Endothelial cell of hepatic sinusoid (primary cell): ENCODE data around the gene PLPPR5.

Source experiments
- in situ Hi-C: cut with HindIII; loops from 2 replicates; pipeline ENCODE4 v1.10.0; 2017; ENCODE audit warnings: low sequenced_read_pairs

The PLPPR5 gene

DNA sequence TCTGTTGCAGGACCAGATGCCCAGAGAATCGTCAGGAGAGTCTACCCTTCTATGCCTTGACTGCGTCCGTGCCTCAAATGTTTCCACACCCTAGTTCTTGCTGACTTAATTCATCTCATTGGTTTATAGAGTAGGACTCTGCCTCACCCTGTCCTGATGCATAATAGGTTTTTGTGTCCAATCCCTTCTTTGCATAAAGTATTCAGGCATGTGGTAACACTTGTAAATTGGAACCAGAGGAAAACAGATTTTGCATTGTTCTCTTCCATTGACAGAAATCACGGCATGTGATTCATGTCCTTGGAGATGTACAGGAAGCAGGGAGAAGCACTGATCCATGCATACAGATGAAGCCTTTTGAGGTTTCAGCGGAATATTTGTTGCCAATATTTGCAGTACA is 29.5 kb downstream of the PLPPR5 start:
- in situ Hi-C loops = no loop called here

DNA sequence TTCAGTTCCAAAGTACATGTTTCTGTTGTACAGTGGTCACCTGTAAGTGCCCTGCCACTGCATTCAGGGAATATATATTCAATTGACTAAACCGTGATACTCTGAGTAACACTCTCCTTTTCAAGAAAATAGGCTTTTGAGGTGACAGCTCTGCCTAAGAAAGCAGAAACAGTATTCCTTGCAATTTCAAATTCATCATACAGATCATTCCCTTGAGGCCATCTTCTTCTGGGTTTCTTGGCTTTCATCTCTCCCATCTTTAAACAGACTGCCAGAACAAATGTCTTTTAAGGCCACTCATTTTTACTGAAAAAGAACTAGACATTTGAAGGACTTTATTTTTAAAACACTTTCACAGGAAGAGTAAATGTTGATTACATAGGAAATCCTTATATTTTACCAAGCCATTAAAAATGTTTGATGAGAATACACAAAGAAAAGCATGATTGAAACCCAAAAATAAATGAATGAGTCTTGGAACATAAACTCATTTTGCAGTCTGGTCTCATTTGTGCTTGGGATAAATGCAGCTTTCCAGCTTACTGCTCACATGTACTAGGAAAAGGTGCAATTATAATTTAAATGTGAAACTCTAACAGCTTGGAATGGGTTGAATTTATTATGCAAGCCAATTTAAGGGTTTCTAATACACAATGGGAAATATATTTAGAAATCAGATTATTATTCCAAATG is 34.7 kb downstream of the PLPPR5 start:
- in situ Hi-C loops = loop anchor here (5.0 kb wide), 1 partner anchor 37 kb away; no protein-coding TSS in a partner anchor

- in situ Hi-C loops = no loop called here
These were observed 37.5 kb downstream of the PLPPR5 start for GRCh38 chr1:98967122-98967521.

DNA sequence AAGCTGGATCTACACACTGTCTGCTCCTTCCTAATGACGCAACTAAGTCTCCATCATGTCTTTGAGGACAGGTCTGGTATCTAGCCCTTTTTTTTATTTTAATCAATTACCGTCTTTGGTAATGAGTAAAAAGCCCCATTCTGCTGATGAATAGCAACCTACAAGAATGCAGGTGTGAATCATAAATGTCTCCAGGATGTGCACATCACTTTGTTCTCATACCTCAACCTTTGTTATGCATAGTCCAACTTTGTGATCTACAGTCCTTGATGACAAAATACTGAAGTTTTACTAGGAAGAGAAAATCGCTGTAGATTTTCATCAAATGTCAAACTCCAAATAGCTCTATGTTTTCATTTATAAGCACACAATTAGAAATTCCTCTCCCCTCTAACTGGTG is 39.3 kb downstream of the PLPPR5 start:
- in situ Hi-C loops = no loop called here

DNA sequence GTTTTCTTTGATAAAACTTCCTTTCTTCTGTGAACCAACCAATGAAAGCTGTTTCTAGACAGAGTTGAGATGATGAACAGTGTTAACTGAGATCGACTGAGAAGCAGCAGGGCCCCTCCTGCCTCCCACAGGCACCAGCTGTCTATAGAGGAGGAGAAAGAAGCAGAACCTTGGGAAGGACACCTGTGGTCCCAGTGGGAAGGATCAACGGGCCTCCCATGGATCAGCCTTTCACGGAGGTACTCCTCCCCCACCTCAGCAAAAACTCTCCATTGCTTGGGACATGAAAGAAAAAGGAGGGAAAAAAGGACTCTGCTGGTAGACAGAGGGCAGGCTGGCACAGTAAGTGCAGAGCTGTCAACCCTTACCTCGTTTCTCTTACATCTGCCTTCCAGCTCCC is 40.5 kb downstream of the PLPPR5 start:
- in situ Hi-C loops = no loop called here

DNA sequence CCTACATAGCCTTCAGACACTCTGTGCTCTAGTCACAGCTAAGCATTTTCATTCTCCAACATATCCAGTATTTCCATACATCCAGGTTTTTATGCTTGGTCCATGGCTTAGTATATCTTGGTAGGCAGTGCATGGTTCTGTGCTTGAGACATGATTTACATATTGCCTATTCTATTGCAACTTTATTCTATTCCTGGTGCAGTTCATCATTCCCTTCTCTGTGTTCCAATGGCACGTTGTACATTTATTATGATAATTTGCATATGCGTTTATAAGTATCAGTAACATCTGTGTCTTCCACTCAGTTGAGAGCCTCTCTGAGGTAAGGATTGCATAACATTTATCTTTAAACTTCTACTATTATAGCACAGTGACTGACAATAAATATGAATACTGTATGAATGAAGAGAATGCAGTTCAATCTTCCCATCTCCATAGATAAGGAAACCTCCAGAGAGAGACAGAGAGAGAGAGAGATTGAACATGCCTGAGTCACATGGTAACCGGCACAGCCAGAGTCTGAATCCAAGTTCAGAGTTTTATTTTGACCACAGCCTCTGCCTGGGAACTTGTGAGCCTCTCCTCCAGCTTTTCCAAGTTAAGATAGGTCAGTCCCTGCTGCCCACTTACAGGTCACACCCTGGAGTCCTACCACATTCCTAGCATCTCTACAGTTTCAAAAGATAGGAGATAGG is 41.5 kb downstream of the PLPPR5 start:
- in situ Hi-C loops = no loop called here

DNA sequence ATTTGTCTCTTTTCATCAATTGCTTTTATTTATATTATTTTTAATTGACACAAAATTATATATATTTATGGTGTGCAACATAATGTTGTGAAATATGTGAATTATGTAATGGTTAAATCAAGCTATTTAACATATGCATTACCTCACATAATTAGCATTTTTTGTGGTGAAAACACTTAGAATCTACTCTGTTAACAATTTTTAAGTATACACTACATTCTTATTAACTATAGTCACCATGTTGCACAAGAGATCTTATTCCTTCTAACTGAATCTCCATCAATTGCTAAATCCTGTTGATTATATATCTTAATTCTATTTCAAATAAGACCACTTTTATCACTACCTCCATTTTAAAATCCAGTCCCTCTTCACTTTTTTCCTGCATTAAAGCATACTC is 42.5 kb downstream of the PLPPR5 start:
- in situ Hi-C loops = no loop called here

GRCh38 chr1:98949621-98950020 is 55.0 kb downstream of the PLPPR5 start:
- in situ Hi-C loops = no loop called here

DNA sequence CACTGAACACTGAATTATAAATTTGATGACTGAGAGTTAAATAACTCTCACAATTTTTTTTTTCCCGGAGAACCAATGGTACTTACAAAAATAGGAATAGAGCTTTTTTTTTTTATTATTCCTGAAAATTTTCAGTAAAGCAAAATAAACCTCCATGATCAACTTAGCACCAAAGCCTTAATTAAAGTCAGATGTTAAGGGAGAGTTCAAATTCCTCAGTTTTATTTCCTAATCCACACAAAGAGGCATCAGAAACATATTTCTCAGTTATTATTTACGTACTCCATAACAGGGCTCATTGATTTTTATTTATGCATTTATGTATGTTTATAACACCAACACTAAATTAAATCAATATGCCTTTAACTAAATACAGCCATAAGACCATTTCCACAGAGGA is 55.5 kb downstream of the PLPPR5 start:
- in situ Hi-C loops = no loop called here

DNA sequence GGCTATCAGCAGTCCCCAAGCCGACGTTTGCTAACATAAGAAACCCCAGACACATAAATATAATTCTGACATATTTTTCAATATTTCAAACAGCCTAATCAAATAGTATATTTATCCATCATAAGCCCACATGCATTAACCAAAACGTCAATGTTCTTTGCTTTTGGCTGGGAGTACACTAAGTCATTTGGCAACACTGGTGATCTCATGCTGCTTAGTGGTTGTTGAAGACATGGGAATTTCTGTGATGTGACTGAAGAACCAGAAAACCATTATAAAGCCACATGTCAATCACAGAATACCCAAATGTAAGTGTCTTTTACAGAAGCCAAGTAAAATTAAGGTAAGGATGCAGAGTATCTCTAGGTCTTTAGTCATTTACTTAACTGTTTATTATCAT is 57.6 kb downstream of the PLPPR5 start:
- in situ Hi-C loops = no loop called here

GRCh38 chr1:98940722-98941079 is 64.0 kb downstream of the PLPPR5 start:
- in situ Hi-C loops = no loop called here

- in situ Hi-C loops = no loop called here
These were observed 64.5 kb downstream of the PLPPR5 start for GRCh38 chr1:98940069-98940721.

- in situ Hi-C loops = no loop called here
These were observed 65.2 kb downstream of the PLPPR5 start for GRCh38 chr1:98939471-98939870.

GRCh38 chr1:98937347-98937746 is 67.3 kb downstream of the PLPPR5 start:
- in situ Hi-C loops = no loop called here

DNA sequence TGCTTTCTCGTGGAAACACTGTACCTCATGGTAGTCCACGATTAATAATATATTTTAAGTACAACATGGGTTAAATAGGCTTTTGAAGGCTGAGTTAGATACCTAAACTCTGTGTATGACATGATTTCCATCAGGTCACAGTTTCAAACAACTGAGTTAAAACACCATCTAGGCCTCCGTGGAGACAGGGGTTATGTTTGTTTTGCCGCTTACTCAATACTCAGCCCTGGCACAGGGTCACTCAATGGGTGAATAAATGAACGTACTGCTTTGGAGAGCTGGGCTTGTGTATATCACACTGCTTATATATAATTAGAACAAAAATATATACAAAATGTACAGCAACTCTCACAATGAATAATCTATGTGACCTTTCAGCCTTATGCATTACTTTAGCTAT is 72.5 kb downstream of the PLPPR5 start:
- in situ Hi-C loops = no loop called here

- in situ Hi-C loops = no loop called here
These were observed 73.4 kb downstream of the PLPPR5 start for GRCh38 chr1:98931128-98931835.

- in situ Hi-C loops = no loop called here
These were observed 75.2 kb downstream of the PLPPR5 start for GRCh38 chr1:98929437-98929836.

DNA sequence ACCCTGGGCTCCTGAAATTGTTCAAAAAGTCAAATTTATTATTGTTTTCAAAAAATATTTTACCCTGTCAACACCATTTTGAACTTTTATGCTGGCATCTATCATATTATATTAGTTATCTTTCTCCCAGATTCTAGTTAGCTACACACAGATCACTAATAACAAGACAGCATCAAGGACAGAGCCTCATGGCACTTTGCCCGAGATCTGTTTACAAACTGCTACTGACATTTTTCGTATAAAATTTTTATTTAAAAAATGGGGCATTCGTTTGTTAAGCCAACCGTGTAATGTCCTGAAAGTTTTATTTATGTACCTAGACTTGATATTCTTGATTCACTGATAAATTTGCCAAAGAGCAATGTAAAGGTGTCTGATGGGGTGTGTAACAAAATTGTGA is 78.1 kb downstream of the PLPPR5 start:
- in situ Hi-C loops = no loop called here

DNA sequence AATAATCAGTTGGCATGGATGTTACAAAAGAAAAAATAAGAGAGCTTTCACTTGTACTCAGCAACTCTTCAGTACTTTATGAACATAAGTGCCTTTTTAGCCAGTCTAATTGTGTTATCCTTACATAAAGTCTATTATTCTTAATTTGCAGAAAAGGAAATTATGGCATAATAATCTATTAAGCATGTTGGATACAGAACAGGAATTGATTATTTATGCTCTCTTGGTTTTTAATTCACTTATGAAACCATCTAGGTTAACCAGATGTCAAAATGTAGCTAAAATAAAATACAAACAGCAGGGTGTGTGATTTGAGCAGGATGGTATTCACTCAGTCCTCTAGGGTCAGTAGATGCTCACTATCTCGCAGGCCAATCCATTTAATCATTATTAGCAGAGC is 79.7 kb downstream of the PLPPR5 start:
- in situ Hi-C loops = no loop called here

GRCh38 chr1:98923667-98924066 is 81.0 kb downstream of the PLPPR5 start:
- in situ Hi-C loops = no loop called here

DNA sequence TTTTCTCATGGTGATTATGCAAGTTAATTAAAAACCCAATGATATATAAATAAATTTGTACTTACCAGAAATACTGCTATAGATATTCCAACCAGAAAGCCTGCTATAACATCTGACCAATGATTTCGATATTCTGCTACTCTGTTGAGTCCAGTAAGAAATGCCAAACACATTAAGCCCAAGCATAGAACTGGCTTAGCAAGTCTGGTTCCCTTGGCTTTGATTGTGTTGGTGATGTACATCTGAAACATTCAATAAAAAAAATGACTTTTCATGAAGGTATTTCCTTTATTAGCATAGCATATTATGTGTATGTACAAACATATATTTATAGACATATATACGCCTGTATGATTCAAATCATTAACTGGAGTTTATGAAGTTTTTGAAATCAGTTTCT is 82.8 kb downstream of the PLPPR5 start:
- in situ Hi-C loops = no loop called here
